GM20000 (cell line): ENCODE results near the gene KDR.

Source experiments
- DNase-seq: peaks from one replicate; pipeline ENCODE4 v3.0.0; 2012; ENCODE audit warnings: low spot score
- TF ChIP-seq, protein P1 (sequence below): IDR thresholded peaks from 2 replicates; pipeline ENCODE4 v1.5.1; 2012; ENCODE audit warnings: mild to moderate bottlenecking, control low read depth; ENCODE audit errors: extremely low read depth, missing control alignments

The KDR gene

DNA sequence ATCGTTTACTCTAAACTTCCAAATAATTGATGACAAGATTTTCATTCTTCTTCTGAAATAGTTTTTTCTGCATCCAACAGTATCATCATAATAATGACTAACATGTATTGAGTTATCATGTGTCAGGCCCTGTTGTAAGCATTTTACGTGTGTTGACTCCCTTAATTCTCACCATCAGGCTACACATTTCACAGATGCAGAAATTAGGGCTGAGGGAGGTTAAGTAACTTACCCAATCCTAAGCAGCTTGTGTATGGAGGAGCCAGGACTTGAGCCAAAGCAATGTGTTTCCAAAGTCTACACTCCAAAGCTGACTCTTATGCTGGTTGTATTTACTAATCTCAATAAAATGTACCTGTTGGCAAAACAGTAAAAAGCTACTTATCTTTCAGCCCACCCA is 11.2 kb upstream of the KDR start:
- TF ChIP-seq, protein P1, sequence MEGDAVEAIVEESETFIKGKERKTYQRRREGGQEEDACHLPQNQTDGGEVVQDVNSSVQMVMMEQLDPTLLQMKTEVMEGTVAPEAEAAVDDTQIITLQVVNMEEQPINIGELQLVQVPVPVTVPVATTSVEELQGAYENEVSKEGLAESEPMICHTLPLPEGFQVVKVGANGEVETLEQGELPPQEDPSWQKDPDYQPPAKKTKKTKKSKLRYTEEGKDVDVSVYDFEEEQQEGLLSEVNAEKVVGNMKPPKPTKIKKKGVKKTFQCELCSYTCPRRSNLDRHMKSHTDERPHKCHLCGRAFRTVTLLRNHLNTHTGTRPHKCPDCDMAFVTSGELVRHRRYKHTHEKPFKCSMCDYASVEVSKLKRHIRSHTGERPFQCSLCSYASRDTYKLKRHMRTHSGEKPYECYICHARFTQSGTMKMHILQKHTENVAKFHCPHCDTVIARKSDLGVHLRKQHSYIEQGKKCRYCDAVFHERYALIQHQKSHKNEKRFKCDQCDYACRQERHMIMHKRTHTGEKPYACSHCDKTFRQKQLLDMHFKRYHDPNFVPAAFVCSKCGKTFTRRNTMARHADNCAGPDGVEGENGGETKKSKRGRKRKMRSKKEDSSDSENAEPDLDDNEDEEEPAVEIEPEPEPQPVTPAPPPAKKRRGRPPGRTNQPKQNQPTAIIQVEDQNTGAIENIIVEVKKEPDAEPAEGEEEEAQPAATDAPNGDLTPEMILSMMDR, result no peak
- DNase-seq, result no peak

DNA sequence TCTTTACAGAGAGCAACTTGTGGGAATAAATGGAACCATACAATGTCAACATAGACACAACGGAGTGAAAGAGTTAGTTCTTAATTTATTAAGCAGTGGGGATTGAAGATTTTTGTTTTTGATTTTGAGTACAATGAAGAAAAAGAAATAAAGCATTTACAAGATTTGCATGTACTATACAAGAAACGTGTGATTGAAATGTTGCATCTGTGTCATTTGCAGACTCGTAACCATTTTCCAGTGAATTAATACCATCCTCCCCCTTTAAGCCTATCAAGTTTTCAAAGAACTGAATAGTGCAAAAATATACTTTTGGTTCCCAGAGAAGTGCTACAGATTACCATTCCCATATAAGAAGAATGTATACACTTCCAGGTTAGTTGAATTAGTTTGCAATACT is 8.6 kb upstream of the KDR start:
- TF ChIP-seq, protein P1, result no peak
- no peak for DNase-seq

DNA sequence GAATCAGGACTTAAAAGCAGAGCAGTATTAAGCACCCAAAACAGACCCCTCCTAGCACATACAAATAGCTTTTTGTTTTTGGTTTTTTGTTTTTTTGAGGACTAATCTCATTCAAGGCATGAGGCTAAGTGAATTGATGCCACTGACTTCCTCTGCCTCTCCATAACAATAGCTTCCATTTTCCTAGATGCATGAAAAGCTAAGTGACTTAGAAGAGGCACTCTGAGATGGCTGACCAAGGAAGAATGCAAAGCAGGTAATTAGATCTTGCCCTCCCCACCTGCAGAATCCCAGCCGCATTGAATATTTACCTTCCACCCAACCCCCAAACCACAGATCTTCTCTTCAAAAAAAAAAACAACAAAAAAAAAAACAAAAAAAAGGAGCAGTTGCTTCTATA is 7.4 kb upstream of the KDR start:
- TF ChIP-seq, protein P1, result no peak
- DNase-seq, result no peak

DNA sequence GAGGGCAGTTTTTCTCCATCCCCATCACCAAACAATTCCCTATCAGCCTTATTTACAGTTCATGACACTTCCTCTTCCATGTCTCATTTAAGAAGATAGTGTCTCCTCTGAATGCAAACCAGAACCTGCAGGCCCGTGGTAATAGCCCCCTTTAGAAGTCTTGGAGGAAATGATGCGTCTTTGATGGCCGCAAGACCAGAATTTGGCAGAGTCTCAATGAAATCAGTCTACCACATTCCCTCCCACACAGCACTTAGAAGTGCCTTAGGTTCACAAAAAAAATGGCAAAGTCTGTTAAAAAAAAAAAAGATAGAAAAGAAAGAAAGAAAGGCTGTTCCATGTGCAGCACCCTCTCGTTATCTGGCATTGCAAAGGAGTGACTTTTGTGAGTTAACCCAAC is 2.1 kb upstream of the KDR start:
- TF ChIP-seq, protein P1, result no peak
- no peak for DNase-seq

DNA sequence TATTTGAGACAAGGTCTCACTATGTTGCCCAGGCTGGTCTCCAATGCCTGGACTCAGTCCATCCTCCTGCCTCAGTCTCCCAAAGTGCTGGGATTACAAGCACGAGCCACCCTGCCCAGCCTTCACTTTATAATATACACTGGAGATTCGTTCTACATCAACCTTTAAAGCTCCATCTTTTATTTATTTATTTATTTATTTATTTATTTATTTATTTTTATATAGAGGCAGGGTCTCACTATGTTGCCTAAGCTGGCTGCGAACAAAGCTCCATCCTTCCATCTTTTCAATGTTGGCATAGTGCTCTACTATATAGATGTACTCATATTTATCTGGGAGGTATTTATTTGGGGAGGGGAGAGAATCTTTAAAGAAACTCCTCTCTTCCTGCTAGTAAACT is 1.7 kb upstream of the KDR start:
- TF ChIP-seq, protein P1, result no peak
- DNase-seq, result no peak

DNA sequence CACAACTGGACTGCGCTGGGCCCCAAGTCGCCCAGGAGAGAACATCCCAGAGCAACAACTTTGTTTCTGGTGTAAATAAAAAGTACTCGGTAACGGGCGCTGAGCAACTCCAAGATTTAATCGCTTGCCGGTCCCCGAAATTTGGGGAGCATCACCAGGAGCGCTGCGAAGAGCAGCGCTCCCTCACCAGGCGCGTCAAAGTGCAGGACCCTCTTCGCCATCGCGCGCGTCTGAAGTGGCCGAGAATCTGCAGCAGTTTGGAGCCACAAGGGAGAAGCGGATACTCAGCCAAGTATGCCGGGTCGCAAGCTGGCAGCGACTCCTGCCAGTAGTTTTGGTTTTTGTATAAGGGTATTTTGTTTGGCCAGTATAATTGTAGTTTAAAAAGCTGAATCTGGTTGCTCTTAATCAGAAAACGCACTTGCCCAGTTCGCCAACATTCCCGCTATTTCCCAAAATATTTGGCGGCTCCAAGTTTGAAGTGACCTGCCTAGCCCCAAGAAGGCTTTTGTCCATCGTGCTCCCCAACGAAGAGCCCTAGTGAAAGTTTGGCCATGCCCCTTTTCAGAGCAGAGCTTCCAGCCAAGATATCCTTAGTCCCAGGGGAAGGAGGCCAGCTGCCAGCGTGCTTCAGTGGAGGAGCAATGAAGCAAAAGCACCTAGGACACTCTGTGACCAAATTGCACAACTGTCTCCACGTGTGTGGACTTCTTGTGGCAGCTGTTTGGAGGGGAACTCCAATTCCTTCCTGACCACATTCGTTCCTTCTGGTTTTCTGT is 557 bp upstream of the KDR start:
- TF ChIP-seq, protein P1, result no peak
- DNase-seq, result no peak

DNA sequence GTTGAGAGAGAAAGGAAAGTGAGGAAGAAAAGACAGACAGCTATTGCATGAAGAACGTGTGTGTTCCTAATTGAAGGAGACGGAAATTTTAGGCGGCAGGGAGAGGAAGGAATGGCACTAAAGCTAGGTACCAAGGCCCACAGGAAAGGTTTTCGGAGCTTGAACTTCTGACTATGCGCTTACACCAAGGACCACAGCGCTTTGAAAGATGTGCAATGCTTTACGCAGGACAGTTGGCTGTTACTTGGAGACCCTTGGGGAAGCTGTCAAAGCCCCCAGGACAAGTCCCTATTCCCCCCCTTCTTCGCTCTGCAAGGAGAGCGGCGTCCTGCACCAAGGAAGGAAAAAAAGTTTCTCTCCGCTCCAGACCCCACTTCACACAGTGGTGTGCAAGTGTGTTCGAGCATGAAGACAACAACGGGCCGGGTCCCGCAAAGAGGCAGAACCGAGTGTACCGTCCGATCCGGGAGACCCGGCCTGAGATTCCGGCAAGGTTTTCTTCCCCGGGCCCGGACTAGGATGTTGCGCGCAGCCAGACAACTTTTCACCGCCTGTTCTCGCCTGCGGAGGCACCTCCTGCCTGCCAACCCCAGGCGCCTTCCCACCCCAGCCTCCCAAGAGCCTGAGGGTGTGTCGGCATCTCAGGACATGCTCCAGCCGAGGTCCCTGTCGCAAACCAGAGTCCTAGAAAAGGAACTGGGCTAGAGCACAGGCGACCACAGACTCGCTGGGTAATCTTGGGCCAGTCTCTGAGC is 896 bp downstream of the KDR start:
- TF ChIP-seq, protein P1, result no peak
- DNase-seq, result no peak
